ENCODE results near the gene FTCDNL1.

The FTCDNL1 gene

DNA sequence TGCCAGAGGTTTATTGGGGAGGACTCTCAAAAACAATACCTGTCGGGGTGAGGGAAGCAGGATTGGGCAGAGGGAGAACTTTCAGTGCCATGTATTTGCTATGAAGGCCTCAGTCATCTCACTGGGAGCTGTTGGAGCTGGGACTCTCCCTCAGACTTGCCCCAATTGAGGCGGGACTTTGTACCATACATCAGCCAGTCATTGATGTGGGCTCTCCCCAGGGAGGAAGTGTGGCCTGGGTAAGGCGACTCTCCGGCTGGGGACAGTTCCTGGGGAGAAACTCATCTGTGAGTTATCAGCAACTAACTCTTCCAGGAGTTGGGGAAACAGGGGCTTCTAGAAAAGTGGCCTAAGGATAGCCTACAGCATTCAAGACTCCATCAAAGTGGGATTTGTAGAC, 66.5 kb downstream of the FTCDNL1 start:
- H3K27ac Mint-ChIP-seq, result no peak overlapping the region
- DNase-seq (no peak), ATAC-seq (replicated peaks) (no peak)
- no peaks in the 10 kb centered on the region for H3K9me3 Mint-ChIP-seq
- H3K36me3 Mint-ChIP-seq, result no peaks in the 10 kb centered on the region
- no peak overlapping the region for H3K4me3 Mint-ChIP-seq
- H3K27me3 Mint-ChIP-seq, result no peaks in the 10 kb centered on the region
- no peaks in the 10 kb centered on the region for H3K4me1 Mint-ChIP-seq

DNA sequence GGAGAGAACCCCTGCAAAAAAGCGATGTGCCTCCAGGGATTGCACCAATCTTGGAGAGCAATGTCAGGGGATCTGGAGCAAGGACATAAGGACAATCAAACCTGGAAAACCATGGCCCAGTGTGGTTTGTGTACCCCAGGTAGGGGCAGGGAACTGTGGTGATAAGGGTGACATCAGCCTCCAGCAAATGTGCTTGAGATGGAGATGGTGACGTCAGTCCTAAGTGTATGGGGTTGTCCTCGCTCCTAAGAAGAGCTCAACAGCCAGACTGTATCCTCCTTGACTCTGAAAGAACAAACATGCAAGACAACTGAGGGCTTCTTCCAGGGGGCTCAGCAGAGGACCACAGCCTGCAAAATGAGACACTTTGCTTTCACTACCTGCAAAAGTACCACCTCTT, 71.4 kb downstream of the FTCDNL1 start:
- Mint-ChIP-seq H3K27ac (no peak overlapping the region), H3K36me3 (no peaks in the 10 kb centered on the region), H3K4me3 (no peak overlapping the region), H3K27me3 (no peaks in the 10 kb centered on the region), H3K4me1 (peaks cover 0 to 2% of the 10 kb centered on the region in 2 donors), H3K9me3 (no peaks in the 10 kb centered on the region)
- ATAC-seq (replicated peaks) (no peak), DNase-seq (no peak)

GRCh38 chr2:199778655-199779054, 72.3 kb downstream of the FTCDNL1 start:
- H3K36me3 Mint-ChIP-seq, result no peaks in the 10 kb centered on the region
- H3K9me3 Mint-ChIP-seq, result no peaks in the 10 kb centered on the region
- ATAC-seq (replicated peaks) (no peak), DNase-seq (no peak)
- H3K27me3 Mint-ChIP-seq, result no peaks in the 10 kb centered on the region
- no peak overlapping the region for H3K27ac Mint-ChIP-seq
- H3K4me3 Mint-ChIP-seq, result no peak overlapping the region
- peaks cover 0 to 2% of the 10 kb centered on the region in 2 donors for H3K4me1 Mint-ChIP-seq

GRCh38 chr2:199777916-199778315, 73.1 kb downstream of the FTCDNL1 start:
- H3K9me3 Mint-ChIP-seq, result no peaks in the 10 kb centered on the region
- H3K36me3 Mint-ChIP-seq, result no peaks in the 10 kb centered on the region
- H3K4me3 Mint-ChIP-seq, result no peak overlapping the region
- H3K27me3 Mint-ChIP-seq, result no peaks in the 10 kb centered on the region
- no peak overlapping the region for H3K27ac Mint-ChIP-seq
- DNase-seq (no peak), ATAC-seq (replicated peaks) (no peak)
- H3K4me1 Mint-ChIP-seq, result peaks cover 0 to 2% of the 10 kb centered on the region in 2 donors

GRCh38 chr2:199777315-199777714, 73.7 kb downstream of the FTCDNL1 start:
- Mint-ChIP-seq H3K27ac (no peak overlapping the region), H3K27me3 (no peaks in the 10 kb centered on the region), H3K9me3 (no peaks in the 10 kb centered on the region), H3K4me3 (no peak overlapping the region), H3K4me1 (peaks cover 0 to 2% of the 10 kb centered on the region in 2 donors), H3K36me3 (no peaks in the 10 kb centered on the region)
- no peak for DNase-seq
- no peak for ATAC-seq (replicated peaks)

GRCh38 chr2:199775267-199775666, 75.7 kb downstream of the FTCDNL1 start:
- Mint-ChIP-seq H3K9me3 (no peaks in the 10 kb centered on the region), H3K4me1 (peaks cover 0 to 2% of the 10 kb centered on the region in 2 donors), H3K27ac (no peak overlapping the region), H3K4me3 (no peak overlapping the region), H3K36me3 (no peaks in the 10 kb centered on the region), H3K27me3 (no peaks in the 10 kb centered on the region)
- DNase-seq (no peak), ATAC-seq (replicated peaks) (no peak)

GRCh38 chr2:199772035-199772976, 78.7 kb downstream of the FTCDNL1 start:
- Mint-ChIP-seq H3K4me3 (no peak overlapping the region), H3K27ac (no peak overlapping the region), H3K27me3 (no peaks in the 10 kb centered on the region), H3K4me1 (no peaks in the 10 kb centered on the region), H3K36me3 (no peaks in the 10 kb centered on the region), H3K9me3 (peaks cover 0 to 4% of the 10 kb centered on the region in 2 donors)
- DNase-seq (no peak), ATAC-seq (replicated peaks) (no peak)

GRCh38 chr2:199770716-199771115, 80.3 kb downstream of the FTCDNL1 start:
- ATAC-seq (replicated peaks) (no peak), DNase-seq (no peak)
- Mint-ChIP-seq H3K36me3 (no peaks in the 10 kb centered on the region), H3K4me3 (no peak overlapping the region), H3K9me3 (peaks cover 0 to 4% of the 10 kb centered on the region in 2 donors), H3K27me3 (no peaks in the 10 kb centered on the region), H3K27ac (no peak overlapping the region), H3K4me1 (no peaks in the 10 kb centered on the region)

DNA sequence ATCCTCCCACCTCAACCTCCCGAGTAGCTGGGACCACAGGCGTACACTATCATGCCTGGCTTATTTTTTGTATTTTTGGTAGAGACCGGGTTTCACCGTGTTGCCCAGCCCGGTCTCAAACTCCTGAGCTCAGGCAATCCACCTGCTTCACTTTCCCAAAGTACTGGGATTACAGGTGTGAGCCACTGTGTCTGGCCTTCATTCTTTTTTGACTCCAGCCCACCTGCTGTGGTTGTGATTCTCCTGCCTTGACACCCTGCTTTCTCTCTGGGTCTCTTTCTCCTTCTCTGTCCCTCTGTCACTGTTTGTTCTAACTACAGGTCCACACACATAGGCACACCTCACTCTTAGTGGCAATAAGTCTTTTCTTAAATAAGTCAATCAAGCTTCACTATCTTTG, 85.3 kb downstream of the FTCDNL1 start:
- H3K4me1 Mint-ChIP-seq, result no peaks in the 10 kb centered on the region
- H3K27ac Mint-ChIP-seq, result no peak overlapping the region
- H3K9me3 Mint-ChIP-seq, result peaks cover 0 to 4% of the 10 kb centered on the region in 2 donors
- H3K4me3 Mint-ChIP-seq, result no peak overlapping the region
- H3K36me3 Mint-ChIP-seq, result no peaks in the 10 kb centered on the region
- DNase-seq, result no peak
- ATAC-seq (replicated peaks), result no peak
- no peaks in the 10 kb centered on the region for H3K27me3 Mint-ChIP-seq

DNA sequence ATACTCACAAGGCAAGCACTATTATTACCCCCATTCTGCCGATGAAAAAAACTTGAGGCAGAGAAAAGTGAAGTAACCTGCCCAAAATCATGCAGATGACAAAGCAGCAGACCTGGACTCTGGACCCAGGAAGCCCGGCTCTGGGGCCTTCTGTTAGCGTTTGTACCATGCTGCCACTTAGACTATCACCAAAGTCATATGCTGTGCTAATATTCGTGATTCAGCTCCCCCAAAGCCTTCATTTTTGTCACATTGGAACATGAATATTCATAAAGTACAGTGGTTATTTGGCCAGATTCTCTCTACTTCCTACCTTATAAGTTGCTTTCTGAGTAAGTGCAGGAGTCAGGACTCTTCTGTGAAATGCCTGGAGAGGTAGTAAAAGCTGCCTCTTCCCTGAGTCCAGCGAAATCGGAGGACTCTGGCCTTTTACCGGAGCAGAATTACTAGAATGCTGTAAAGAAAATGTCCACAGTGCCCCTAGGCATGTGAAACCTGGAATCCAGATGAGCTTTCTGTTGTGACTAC, 86.7 kb downstream of the FTCDNL1 start:
- Mint-ChIP-seq H3K27me3 (no peaks in the 10 kb centered on the region), H3K9me3 (no peaks in the 10 kb centered on the region), H3K4me3 (no peak overlapping the region), H3K36me3 (no peaks in the 10 kb centered on the region), H3K4me1 (no peaks in the 10 kb centered on the region), H3K27ac (no peak overlapping the region)
- no peak for ATAC-seq (replicated peaks)
- DNase-seq, result no peak

GRCh38 chr2:199762963-199763362, 88.0 kb downstream of the FTCDNL1 start:
- H3K27me3 Mint-ChIP-seq, result no peaks in the 10 kb centered on the region
- no peak overlapping the region for H3K4me3 Mint-ChIP-seq
- DNase-seq (no peak), ATAC-seq (replicated peaks) (no peak)
- no peaks in the 10 kb centered on the region for H3K9me3 Mint-ChIP-seq
- no peak overlapping the region for H3K27ac Mint-ChIP-seq
- H3K4me1 Mint-ChIP-seq, result no peaks in the 10 kb centered on the region
- H3K36me3 Mint-ChIP-seq, result no peaks in the 10 kb centered on the region

DNA sequence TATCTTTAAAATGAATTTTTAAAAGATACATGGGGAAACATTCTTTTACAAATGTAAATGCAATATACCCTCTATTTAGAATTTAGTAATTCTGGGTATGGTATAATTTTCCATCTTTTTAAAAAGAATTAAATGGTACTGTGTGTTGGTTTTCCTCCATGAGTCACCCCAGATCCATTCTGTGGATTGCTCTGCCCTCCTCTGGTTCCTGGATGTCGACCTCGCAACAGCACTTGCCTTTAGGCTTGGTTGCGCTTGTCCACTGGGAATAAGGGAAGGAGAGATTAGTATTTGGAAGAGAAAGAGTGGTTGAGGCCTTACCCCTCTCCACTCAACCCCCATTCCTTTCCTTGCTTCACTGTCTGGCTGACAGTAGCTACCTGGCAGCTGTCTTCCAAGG, 90.4 kb downstream of the FTCDNL1 start:
- Mint-ChIP-seq H3K4me1 (peaks cover 0 to 7% of the 10 kb centered on the region in 2 donors), H3K27ac (no peak overlapping the region), H3K27me3 (peaks cover 8 to 9% of the 10 kb centered on the region in 2 donors), H3K36me3 (no peaks in the 10 kb centered on the region), H3K9me3 (no peaks in the 10 kb centered on the region), H3K4me3 (no peak overlapping the region)
- DNase-seq (no peak), ATAC-seq (replicated peaks) (no peak)

DNA sequence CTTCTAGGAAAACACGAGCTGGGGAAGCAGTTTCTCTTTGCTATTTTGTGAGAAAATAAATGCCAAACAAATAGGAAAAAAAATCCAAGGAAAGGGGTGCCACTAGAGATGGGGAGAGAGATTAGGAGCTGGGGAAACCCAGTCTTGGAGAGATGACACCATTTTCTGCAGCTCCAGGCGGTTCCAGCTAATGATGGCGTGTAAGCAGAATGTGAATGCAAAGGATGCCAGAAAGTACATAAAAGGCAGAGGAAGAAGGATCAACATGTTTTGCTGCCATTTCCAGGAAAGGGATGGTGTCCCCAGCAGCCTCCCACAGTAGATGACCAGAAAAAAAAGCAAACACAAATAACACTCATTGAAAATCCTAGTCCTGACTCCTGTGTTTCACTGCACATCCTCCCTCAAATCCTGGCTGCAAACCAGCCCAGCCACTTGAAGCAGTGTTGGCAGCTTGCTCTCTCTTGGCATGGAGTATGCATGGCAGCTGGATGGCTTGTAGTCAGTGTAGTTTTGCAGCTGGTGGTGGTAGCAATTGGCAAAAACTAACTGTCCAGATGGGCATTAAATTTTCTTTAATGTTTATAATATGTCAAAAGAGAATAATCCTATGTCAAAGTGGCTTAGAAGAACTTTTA, 93.6 kb downstream of the FTCDNL1 start:
- H3K36me3 Mint-ChIP-seq, result no peaks in the 10 kb centered on the region
- no peak overlapping the region for H3K4me3 Mint-ChIP-seq
- H3K27me3 Mint-ChIP-seq, result peaks cover 8 to 9% of the 10 kb centered on the region in 2 donors
- DNase-seq (no peak), ATAC-seq (replicated peaks) (no peak)
- no peak overlapping the region for H3K27ac Mint-ChIP-seq
- H3K9me3 Mint-ChIP-seq, result peaks cover 4% of the 10 kb centered on the region in 2 donors
- peaks cover 0 to 7% of the 10 kb centered on the region in 2 donors for H3K4me1 Mint-ChIP-seq

GRCh38 chr2:199756743-199757142, 94.2 kb downstream of the FTCDNL1 start:
- peaks cover 4 to 6% of the 10 kb centered on the region in 2 donors for H3K9me3 Mint-ChIP-seq
- ATAC-seq (replicated peaks), result no peak
- no peak overlapping the region for H3K27ac Mint-ChIP-seq
- H3K36me3 Mint-ChIP-seq, result no peaks in the 10 kb centered on the region
- peaks cover 0 to 7% of the 10 kb centered on the region in 2 donors for H3K4me1 Mint-ChIP-seq
- DNase-seq, result no peak
- H3K4me3 Mint-ChIP-seq, result no peak overlapping the region
- peaks cover 8 to 9% of the 10 kb centered on the region in 2 donors for H3K27me3 Mint-ChIP-seq

GRCh38 chr2:199756211-199756610, 94.8 kb downstream of the FTCDNL1 start:
- Mint-ChIP-seq H3K4me3 (no peak overlapping the region), H3K9me3 (peaks cover 4 to 6% of the 10 kb centered on the region in 2 donors), H3K27me3 (peaks cover 9 to 11% of the 10 kb centered on the region in 2 donors), H3K4me1 (peaks cover 0 to 7% of the 10 kb centered on the region in 2 donors), H3K27ac (no peak overlapping the region), H3K36me3 (no peaks in the 10 kb centered on the region)
- ATAC-seq (replicated peaks) (no peak), DNase-seq (no peak)

All from stimulated activated naive B cell treated with anti-CD40 and anti-IgM and Interleukin-4, amounts not matched to agents 10 μg/mL and 1 μg/mL and 100 μg/mL, for 72 hours (primary cell).